ENCODE results near the gene CCDC14. TPM values are rescaled to one million over a fixed set of nuclear protein-coding genes. Genes with fewer than 3 reads are reported as not detected.
A peak's percentile ranks its signal among the peaks of the same experiment; 100 is the strongest.
"Not testable (repeated sequence)": the region's sequence is repeated elsewhere in the genome, so short reads cannot be mapped to it uniquely, and the experiment has no call there.

CCDC14 gene
- total RNA-seq = 10 to 100 TPM in 1 of 10 donors, 1 to 10 TPM in 9; 5.8 to 10.2 (median 7.2) TPM
- 10 to 100 TPM in 1 of 2 donors, 1 to 10 TPM in 1; 7.5 to 18.9 TPM for polyA plus RNA-seq
- long read RNA-seq, donor 1, partial matches to known transcripts = 1 of 5 reads
- long read RNA-seq, donor 1, other reads (novel, unspliced or antisense) = 4 of 5 reads
- long read RNA-seq, donor 2, partial matches to known transcripts = 1 of 7 reads
- long read RNA-seq, donor 2, other reads (novel, unspliced or antisense) = 3 of 7 reads
- long read RNA-seq, donor 3, partial matches to known transcripts = 2 of 16 reads
- long read RNA-seq, donor 3, other reads (novel, unspliced or antisense) = 13 of 16 reads

GRCh38 chr3:123960781-123961507, at the start of gene CCDC14:
Gene CCDC14 (minus strand): TSS chr3:123961229. CDS start chr3:123961173, 56 bp downstream.
- peak in 2 of 9 donors; percentile 22 to 29 for TF ChIP-seq CTCF (IDR thresholded peaks at IDR 0.05)
- DNase-seq = peak; percentile 91 to 93
- intact Hi-C loops (cut with DNase I) = no loop called here
- WGBS, 2 donors = 0% methylated on average over 55 of the region's 55 CpGs
- peak; percentile 99 to 100 (median 99) for ATAC-seq
- Histone ChIP-seq H3K4me3 (peak within 1 kb of the TSS; percentile 67 to 85 (median 77)), H3K27ac (peak within 1 kb of the TSS in 9 of 10 donors; percentile 68 to 84 (median 79)), H3K4me1 (peaks cover 0 to 21% (median 9%) of the 10 kb centered on the region in 9 donors), H3K9me3 (no peaks in the 10 kb centered on the region), H3K36me3 (peaks cover 0 to 8% (median 0%) of the 10 kb centered on the region in 9 donors), H3K27me3 (no peaks in the 10 kb centered on the region)

GRCh38 chr3:124008321-124008720, 47.3 kb upstream of the CCDC14 start:
- DNase-seq; H3K36me3 ChIP-seq; H3K4me1 ChIP-seq; ATAC-seq; H3K27me3 ChIP-seq; H3K4me3 ChIP-seq; H3K9me3 ChIP-seq; intact Hi-C loops (cut with DNase I); H3K27ac ChIP-seq: not testable (repeated sequence)
- 94 to 97% methylated on average over 1 of the region's 1 CpG for WGBS, 2 donors

- ATAC-seq = no peak
- no peak overlapping the region for H3K27ac ChIP-seq
- H3K36me3 ChIP-seq = no peaks in the 10 kb centered on the region
- TF ChIP-seq CTCF (IDR thresholded peaks at IDR 0.05) = no peak
- peaks cover 0 to 9% (median 0%) of the 10 kb centered on the region in 7 donors for H3K27me3 ChIP-seq
- no peak overlapping the region for H3K4me3 ChIP-seq
- 50 to 53% methylated on average over 4 of the region's 4 CpGs for WGBS, 2 donors
- H3K4me1 ChIP-seq = peaks cover 0 to 5% (median 0%) of the 10 kb centered on the region in 9 donors
- intact Hi-C loops (cut with DNase I) = no loop called here
- no peak for DNase-seq
- no peaks in the 10 kb centered on the region for H3K9me3 ChIP-seq
Measured at GRCh38 chr3:124007186-124007585, 46.2 kb upstream of the CCDC14 start.

GRCh38 chr3:124002405-124003079, 41.5 kb upstream of the CCDC14 start:
- peaks cover 0 to 21% (median 0%) of the 10 kb centered on the region in 7 donors for H3K27me3 ChIP-seq
- H3K4me3 ChIP-seq; H3K4me1 ChIP-seq; intact Hi-C loops (cut with DNase I); H3K9me3 ChIP-seq; DNase-seq; H3K36me3 ChIP-seq: not testable (repeated sequence)
- ATAC-seq = peak in 4 of 8 donors; percentile 25 to 68 (median 48)
- H3K27ac ChIP-seq = peak overlapping the region in 1 of 10 donors; percentile 41
- WGBS, 2 donors = 36 to 39% methylated on average over 2 of the region's 2 CpGs

GRCh38 chr3:124001366-124001765, 40.3 kb upstream of the CCDC14 start:
- peaks cover 0 to 11% (median 0%) of the 10 kb centered on the region in 11 donors for H3K9me3 ChIP-seq
- H3K36me3 ChIP-seq; H3K4me3 ChIP-seq; H3K4me1 ChIP-seq; ATAC-seq; H3K27ac ChIP-seq; intact Hi-C loops (cut with DNase I); DNase-seq: not testable (repeated sequence)
- peaks cover 0 to 13% (median 0%) of the 10 kb centered on the region in 7 donors for H3K27me3 ChIP-seq
- WGBS, 2 donors = 73 to 78% methylated on average over 6 of the region's 6 CpGs
